HG02763 (cell line): ENCODE measurements around the gene TOR2A.

Experiments
- ATAC-seq: cut with Tn5 transposase; IDR thresholded peaks from one replicate; pipeline ENCODE4 v1.9.1; 2021; ENCODE audit warnings: mild to moderate bottlenecking, moderate library complexity; ENCODE audit not compliant: unreplicated experiment

TOR2A gene

DNA sequence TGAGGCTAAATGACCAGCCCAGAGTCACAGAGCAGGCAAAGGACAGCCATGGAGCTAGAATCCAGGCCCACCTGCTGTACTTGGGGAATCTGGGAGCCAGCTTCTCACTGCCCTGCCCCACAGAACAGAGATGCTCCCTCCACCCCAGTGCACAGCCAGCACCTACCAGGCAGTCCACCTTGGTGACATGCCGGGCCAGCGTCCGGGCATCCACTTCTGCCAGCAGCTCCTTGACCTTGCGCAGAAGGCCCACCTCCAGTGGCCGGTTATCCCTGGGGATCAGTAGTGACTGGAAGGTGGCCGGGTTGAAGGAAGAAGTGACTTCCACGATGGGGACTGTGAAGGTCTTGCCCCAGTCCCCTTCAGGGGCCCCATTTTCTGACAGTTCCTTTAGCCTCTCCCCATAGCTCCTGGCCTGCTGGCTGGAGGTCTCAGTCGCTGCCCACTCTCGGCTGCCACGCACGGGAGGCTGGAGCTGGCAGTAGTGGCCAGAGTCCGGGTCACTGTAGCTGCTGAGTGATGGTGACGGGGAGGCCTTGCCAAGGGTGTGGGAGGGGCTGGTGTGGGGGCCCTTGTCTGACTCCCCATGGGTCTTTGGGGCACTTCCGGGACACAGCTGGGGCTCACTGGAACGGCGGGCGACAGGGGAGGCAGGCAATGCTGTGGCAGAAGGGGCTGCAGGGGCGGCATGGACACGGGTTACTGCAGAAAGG is 9.5 kb upstream of the TOR2A start:
- ATAC-seq: no peak

DNA sequence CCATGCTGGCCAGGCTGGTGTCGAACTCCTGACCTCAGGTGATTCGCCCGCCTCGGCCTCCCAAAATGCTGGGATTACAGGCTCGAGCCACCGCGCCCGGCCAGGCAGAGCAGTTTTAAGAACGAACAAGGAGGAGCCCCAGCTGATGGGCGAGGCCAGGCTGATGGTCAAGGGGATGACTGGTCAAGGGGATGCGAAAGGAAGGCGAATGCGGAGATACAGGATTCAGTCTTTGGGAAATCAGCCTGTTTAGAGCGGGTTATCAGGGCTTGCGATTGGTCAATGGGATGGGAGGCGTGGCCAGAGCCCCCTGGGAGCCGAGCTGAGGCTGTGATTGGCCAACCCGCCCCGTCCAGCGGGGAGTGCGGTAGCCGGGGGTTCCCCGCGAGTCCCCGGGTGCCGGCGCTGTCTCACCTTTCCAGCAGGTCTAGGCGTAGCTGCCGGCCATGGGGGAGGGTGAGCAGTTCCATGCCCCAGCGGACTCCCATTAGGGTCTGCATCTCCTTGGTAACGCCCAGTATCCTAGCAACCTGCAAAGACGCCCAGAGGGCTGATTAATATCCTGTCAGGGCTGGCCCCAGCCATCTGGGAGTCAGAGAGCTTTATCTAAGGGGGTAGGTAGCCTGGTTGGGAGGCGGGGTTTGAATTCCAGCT is 7.5 kb upstream of the TOR2A start:
- ATAC-seq: no peak

DNA sequence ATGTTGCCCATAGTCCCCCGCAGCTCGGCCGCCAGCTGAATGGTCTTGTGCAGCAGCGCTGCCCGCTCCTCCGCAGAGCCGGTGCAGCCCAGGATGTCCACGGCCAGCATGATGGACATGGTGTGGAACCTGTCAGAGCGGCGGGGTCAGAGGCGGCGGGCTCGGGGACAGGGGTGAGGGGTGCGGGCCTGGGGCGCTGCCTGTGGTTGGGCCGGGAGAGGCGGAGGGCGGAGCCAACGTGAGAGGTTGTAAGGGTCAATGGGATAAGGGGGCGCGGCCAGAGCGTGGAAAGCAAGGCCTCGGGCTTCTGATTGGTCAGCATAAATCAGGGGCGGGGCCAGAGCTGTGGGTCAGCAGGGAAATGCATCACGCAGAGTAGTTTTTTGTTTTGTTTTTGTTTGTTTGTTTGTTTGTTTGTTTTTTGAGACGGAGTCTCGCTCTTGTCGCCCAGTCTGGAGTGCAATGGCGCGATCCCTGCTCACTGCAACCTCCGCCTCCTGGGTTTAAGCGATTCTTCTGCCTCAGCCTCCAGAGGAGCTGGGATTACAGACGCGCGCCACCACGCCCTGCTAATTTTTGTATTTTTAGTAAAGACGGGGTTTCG is 6.8 kb upstream of the TOR2A start:
- ATAC-seq: no peak

DNA sequence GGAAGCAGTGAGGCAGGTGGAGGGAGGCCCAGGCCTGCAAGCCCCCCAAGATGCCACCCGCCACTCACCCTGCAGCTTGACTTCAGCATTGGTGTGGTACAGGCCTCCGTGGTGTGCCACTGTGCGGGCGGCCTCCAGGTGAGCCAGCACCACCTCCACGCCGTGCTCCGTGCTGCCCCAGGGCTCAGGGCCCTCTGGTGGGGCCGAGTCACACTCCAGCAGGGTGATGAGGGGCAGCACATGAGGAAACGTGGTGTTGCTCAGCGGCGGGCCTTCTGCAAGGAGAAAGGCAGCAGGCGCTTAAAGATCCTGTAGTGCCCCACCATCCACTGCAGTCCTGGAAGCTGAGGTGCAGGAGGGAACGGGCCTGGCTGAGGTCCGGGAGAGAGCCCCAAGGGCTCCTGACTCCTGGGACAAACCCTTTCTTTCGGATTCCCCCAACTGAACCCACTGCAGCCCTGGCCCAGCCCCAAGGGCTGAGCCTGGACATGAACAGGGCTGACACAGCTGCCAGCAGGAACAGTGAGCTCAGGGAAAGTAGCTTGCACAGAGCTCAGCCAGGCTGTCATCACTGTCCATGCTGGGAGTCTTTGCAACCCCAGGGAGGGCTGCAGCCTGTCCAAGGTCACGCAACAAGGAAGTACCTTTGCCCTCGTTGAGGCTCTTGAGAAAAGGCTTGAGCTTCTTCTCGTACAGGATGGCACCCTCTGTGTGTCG is 4.7 kb upstream of the TOR2A start:
- ATAC-seq: no peak

DNA sequence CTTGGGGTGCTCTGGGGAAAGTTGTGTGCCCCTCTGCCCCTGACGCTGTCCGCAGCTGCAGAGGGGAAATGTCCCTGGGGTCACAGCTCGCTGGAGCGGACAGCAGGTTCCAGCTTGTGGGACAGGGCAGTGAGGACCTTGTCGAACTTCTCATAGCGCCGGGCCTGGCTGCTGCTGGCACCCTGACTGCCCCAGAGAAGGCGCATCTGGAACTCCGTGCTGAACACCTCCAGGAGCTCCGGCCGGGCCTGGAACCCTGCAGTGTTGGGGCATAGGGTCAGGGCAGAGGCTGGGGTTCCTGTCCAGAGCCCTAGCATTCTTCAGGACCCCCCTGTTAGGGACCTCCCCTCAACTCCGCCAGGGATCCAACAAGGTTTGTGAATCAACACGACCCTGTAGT is 3.6 kb upstream of the TOR2A start:
- ATAC-seq: no peak

DNA sequence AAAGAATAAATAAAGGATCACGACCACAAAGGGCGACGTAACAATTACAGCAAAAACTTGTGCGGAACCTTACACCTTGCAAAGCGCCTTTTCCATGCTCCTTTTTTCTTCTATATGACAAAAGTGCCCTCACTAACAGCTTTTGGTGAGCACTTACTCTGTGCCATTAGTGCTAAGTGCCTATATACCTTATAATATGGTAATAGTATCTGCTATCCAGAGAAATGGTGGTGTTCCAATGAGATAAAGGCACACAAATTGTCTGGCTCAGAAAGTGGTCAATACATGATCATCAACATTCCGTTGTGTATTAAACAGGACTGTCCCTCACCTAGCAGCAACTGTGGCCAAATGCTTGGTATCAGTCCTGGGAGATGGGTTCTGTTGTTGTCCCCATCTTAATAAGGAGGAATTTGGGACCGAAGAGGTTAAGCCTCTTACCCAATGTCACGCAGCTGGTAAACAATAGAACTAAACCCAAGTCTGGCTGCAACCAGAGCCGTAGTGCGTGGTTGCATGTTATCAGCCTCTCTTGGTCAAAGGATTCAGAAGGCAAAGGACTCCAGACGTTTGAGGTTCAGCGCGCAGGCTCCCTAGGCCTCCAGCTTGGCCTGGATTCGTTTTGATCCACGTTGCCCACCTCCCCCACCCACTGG is 564 bp upstream of the TOR2A start:
- ATAC-seq: no peak

DNA sequence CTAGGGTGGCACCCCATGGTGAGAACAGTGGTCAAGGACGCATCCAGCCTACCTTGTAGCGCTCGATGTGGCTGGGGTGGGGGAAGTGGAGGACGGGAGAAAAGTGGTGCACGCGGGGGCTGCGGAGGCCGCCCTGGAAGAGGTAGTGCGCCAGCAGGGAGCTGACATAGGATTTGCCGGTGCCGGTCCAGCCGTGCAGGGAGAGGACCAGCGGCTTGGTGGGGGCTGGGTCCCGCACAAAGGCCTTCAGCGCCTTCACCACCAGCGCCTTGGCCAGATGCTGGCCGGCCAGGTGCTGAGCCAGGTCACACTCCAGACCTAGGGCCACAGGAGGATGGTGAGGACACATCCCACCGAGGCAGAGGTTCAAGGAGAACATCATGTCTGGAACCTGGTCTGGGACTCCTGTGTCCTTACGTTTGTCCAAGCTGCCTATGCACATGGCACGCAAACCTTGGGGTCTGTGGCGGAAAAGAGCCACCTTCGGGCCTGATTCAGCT is 797 bp downstream of the TOR2A start:
- ATAC-seq: no peak

DNA sequence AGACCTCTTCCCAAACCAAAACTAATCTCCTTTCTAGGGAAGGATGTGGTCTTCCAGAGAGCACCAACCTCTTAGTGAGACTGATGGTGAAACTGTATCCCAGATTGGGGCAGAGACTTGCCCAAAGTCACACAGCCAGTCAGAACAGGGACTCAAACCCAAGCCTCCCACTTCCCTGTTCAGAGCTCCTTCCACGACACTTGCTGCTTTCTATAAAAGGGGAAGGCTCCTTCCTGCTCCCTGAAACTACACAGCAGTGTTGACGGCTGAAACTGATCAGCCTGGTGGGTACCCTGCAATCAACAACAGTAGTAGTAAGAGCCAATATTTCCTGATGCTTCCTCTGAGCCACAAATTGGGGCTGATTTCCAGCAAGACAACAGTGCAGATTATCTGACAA is 1.5 kb downstream of the TOR2A start:
- ATAC-seq: no peak

DNA sequence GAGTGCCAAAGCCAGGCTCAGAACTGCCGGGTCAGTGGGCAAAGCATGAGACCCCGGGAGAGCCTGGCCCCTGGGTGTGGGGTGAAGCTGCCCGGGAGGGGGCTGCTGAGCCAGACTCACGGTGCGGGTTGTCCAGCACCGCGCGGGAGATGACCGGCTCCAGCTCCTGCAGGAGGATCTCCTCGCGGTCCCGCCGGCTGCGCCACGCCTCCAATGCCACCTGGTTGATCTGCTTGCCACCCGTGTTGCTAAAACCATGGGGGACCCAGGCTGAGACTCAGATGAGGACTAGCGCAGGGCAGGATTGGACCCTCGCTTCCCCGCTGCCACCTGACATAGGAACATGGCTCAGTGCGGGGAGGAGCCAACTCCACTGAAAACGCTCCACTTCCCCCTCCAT is 2.6 kb downstream of the TOR2A start:
- no peak for ATAC-seq

DNA sequence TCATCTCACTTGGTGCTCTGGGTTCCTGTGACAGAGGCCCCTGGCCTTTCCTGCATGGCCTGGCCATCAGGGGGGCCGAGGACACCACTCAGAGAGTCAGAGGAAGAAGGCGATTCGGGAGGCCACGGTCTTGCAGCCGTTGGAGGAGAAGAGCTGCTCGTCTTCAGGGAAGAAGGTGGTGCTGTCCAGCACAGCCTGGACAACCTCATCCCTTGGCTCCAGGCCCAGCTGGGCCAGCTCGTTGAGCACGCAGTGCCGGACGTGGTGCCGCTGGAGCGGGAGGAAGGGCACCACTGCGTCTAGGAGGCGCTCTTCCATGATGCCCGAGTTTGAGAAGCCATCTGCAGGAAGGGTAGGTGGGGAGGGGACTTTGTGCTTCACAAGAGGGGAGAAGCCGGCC is 3.2 kb downstream of the TOR2A start:
- ATAC-seq: no peak

DNA sequence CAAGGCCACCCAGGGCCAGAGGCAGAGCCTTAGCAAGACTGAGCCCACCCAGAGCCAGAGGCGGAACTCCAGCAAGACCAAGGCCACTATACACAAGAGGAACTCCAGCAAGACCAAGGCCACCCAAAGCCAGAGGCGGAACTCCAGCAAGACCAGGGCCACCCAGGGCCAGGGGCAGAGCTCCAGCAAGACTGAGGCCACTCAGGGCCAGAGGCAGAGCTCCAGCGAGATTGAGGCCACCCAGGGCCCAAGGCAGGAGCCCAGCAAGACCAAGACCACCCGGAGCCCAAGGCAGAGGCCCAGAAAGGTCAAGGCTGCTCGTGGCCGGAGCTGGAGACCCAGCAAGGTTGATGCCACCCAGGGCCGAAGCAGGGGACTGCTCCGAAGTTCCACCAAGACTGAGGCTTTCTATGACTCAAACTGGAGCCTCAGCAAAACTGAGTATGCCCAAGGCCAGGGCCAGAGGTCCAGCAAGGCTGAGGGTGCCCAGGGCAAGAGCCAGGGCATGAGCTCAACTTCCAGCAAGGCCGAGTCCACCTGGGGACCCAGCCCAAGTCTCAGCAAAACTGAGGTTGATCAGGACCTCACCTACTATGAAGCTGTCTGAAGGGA is 4.2 kb downstream of the TOR2A start:
- no peak for ATAC-seq

DNA sequence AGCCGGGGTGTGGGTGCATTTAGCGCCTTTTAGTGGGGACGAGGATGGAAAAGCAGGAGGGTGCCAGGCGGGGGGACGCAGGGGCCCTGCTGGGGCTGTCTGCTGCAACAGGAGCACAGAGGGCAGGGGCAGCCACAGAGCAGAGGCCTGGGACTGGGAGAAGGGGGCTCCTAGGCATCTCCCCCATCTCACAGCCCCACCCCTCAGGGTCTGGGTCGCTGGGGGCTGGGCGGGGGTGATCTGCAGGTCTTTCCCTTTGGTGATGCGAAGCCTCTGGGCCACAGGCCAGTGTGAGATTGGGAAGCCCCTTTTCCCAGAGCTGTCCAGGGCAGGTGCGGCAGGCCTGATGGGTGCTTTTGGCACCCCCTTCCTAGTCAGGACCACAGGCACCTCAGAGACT is 4.8 kb downstream of the TOR2A start:
- ATAC-seq: no peak

DNA sequence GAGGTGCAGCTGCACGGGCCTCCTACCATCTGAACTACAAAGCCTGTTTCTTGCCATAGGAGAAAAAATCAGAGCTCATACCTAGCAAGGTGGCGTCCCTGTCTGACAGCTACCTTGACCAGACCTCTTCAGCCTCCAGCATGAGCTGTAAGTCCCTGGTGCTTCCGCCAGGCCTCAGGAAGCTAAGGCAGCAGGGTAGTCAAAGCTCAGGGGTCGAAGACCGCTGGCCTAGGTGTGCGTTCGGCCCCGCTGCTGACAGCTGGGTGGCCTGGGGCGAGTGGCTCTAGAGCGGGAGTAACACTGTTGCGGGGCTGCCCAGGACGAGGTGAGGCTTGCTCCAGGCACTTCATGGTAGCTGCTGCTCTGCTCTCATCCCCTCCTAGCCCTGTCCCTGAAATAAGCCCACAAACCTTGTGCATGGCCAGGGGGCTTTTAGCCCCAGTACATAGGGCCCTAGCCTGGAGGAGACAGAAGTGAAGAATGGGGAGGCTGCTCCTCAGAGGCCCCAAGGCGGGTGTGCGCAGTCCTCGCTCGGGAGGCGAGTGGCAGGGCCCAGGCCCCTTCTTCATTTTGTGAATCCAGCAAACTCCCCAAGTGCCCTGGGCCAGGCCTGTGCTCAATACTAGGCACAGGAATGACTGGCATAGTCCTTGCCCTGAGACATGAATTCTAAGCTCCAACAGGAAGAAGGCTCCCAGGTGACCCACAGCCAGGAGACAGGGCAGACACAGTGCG is 5.4 kb downstream of the TOR2A start:
- ATAC-seq: no peak

DNA sequence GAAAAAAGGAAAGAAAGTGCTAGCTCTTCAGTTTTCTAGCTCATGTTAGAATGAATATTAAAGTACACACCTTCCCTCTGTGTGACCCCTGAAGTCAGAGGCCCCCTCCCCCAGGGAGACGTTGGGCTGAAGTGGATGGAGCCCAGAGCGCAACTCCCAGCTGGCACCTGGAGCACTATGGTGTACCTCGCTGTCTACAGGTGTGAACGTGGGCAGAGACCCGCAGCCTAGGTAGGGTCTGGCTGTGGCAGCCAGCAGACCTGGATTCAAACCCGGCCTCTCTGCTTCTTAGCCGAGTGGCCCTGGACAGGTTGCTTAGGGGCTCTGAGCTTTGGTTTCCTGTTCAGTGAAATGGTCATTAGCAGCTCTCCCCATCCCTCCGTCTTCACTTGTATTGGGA is 6.3 kb downstream of the TOR2A start:
- ATAC-seq: no peak

DNA sequence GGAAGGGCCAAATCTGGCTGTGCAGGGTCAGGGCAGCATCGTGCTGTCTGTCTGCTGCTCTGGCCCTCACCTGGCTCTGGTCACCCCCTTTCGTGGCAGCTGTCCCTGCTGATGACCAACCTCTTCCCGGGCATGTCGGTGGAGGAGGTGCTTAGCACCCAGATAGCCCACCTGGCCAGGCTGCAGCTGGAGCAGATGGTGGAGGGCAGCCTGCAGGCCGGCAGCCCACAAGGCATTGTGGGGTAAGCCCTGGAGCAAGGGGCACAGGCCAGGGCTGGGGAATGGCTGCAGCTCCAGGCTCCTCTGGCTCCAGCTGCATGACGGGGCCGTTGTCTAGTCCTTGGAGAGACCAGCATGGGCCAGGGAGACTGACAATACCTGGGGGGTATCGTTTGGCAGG is 8.2 kb downstream of the TOR2A start:
- no peak for ATAC-seq

DNA sequence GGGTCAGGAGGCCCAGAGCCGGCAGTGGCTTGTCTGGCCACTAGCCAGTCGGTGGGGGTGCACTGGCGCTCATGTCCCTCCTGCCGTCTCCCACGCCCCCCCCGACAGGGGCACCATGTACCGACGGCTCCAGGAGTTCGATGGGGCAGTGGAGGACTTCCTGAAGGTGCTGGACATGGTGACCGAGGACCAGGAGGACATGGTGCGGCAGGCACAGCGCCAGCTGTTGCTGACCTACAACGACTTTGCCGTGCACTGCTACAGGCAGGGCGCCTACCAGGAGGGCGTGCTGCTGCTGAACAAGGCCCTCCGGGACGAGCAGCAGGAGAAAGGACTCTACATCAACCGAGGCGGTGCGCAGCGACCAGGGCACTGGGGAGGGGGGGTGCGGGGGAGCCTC is 11.1 kb downstream of the TOR2A start:
- ATAC-seq: no peak

DNA sequence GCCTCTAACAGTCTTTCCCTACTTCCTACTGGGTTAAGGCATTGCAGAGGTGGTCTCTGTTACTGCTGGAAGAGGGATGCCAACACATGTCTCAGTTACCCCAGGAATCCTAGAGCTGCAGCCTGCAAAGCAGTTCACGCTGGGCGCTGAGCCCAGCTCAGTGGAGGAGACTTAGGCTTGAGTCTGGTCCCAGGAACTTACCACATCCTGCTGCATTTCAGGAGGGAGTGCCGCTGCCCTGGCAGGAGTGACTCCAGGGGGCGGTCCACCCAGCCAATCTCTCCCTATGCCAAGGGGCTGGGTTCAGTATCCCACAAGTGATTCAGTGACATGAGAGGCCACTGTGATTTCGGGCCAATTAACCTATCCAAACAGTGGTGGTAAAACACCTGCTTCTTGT is 11.7 kb downstream of the TOR2A start:
- ATAC-seq: no peak

DNA sequence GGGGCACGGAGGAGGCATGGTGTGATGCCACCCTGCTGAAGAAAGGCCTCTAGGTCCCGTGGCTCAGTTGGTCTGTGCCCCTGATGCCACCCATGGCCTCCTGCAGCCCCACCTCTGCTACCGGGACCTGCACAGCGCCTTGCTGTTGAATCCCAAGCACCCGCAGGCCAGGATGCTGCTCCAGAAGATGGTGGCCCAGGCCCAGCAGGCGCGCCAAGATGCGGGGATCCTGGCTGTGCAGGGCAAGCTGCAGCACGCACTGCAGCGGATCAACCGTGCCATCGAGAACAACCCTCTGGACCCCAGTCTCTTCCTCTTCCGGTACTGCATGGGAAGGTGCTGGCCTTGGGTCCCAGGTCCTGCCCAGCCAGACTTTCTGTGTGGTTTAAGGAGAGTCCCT is 12.1 kb downstream of the TOR2A start:
- no peak for ATAC-seq

DNA sequence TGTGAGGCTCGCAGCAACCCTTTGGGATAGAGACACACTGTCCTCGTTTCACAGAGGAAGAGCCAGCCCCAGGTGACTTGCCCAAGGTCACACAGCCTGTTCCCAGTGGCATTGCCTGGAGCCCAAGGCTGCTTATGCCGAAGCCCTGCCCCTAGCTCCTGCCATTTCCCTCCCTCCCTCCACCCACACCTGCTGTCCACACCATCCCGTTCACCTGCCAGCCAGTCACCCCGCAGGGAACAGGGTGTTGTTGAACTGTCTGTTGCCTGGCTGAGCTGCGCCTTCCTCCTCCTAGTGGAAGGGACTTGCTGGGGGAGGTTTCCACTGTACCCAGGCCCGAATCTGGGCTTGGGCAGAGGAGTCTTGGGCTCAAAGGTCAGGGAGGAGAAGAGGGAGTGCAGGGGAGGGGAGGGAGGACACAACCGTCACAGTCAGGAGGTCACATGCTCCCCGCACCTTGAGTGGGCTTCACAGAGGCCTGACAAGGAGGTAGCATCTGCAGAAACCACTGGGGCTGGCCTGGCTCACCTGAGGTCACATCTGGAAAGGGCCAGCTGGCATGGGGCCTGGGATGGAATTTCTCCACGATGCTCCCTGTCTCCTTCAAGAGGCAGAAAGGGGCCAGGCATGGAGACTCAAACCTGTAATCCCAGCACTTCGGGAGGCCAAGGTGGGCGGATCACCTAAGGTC is 12.9 kb downstream of the TOR2A start:
- ATAC-seq: no peak
